Colonic mucosa (tissue), 4 donors: ENCODE measurements around the gene EEFSEC. TPM values are rescaled to one million over a fixed set of nuclear protein-coding genes. Genes with fewer than 3 reads are reported as not detected.
A peak's percentile ranks its signal among the peaks of the same experiment; 100 is the strongest.

Experiments
- DNase-seq: peaks from one replicate; pipeline ENCODE4 v3.0.0-alpha.2; 2020
- H3K27ac ChIP-seq: fragments of 200-600 bp; one replicate; pipeline ENCODE4 v1.8.0; 2021
- H3K27me3 ChIP-seq: fragments of 200-600 bp; one replicate; pipeline ENCODE4 v1.8.0; 2021
- H3K36me3 ChIP-seq: fragments of 200-600 bp; one replicate; pipeline ENCODE4 v1.8.0; 2021
- H3K4me1 ChIP-seq: fragments of 200-600 bp; one replicate; pipeline ENCODE4 v1.8.0; 2021; ENCODE audit warnings: mild to moderate bottlenecking
- H3K4me3 ChIP-seq: fragments of 200-600 bp; one replicate; pipeline ENCODE4 v1.8.0; 2021
- H3K9ac ChIP-seq, 2 donors: one replicate each; pipeline ENCODE4 v1.7.0; 2013; ENCODE audit warnings: control low read depth in 2 of 2, low read depth in 2 of 2, low read length in 2 of 2
- H3K9me3 ChIP-seq: fragments of 200-600 bp; one replicate; pipeline ENCODE4 v1.8.0; 2021
- intact Hi-C: fragments of 100-400 bp; cut with DNase I; formaldehyde crosslinking; loops from one replicate; pipeline ENCODE4 v1.14.1; 2022
- total RNA-seq, 2 donors: library from RNA; stranded (reverse); fragmentation: NEBNext Ultra II Directional in 1 of 2; extraction: Animal tissue kit (Norgen Biotek cat#: 25700) in 1 of 2; gene quantifications; one replicate each; pipeline ENCODE4 v1.2.1, GENCODE V29; 2021
- TF ChIP-seq, protein P1 (sequence below): fragments of 200-600 bp; IDR thresholded peaks from one replicate; pipeline ENCODE4 v1.8.0; 2022; ENCODE audit warnings: antibody characterized with exemption, mild to moderate bottlenecking
- donor health status: healthy.
- donor health status: DM: no; HTN: no; CAD: no.
- donor health status: DM: no; HTN: no; CAD: no.

The EEFSEC gene
- total RNA-seq, 2 donors from 2014 or later = 8.6 to 16.6 TPM

DNA sequence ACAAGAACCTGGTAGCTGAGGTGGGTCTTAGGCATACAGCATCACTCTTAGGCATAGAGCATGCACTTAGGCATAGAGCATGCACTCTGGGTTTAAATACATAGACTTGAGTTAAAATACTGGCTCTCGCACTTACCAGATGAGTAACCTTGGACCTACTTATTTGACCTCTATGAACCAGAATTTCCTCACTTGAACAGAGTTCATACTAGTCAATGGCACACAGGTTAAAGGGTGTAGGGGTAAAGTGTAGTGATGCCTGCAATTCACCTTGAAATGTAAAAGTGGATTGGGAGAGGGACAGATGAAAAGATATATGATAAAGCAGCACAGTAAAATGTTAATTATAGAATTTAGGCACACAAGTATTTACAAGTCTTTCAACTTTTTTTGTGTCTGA lies 31.3 kb upstream of the EEFSEC start:
- DNase-seq = no peak
- Histone ChIP-seq H3K9me3 (no peaks in the 10 kb centered on the region), H3K4me1 (no peaks in the 10 kb centered on the region), H3K27me3 (no peaks in the 10 kb centered on the region), H3K27ac (no peak overlapping the region), H3K4me3 (no peak overlapping the region), H3K9ac (no peak overlapping the region), H3K36me3 (no peaks in the 10 kb centered on the region)
- TF ChIP-seq, protein P1, sequence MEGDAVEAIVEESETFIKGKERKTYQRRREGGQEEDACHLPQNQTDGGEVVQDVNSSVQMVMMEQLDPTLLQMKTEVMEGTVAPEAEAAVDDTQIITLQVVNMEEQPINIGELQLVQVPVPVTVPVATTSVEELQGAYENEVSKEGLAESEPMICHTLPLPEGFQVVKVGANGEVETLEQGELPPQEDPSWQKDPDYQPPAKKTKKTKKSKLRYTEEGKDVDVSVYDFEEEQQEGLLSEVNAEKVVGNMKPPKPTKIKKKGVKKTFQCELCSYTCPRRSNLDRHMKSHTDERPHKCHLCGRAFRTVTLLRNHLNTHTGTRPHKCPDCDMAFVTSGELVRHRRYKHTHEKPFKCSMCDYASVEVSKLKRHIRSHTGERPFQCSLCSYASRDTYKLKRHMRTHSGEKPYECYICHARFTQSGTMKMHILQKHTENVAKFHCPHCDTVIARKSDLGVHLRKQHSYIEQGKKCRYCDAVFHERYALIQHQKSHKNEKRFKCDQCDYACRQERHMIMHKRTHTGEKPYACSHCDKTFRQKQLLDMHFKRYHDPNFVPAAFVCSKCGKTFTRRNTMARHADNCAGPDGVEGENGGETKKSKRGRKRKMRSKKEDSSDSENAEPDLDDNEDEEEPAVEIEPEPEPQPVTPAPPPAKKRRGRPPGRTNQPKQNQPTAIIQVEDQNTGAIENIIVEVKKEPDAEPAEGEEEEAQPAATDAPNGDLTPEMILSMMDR = no peak
- intact Hi-C loops = loop anchor here (2.0 to 10.0 kb wide), 2 partner anchors 31 to 47 kb away; partner anchors contain the start of gene EEFSEC

GRCh38 chr3:128123156-128123537 lies 30.1 kb upstream of the EEFSEC start:
- Histone ChIP-seq H3K9ac (peak overlapping the region; percentile 74 to 78), H3K4me1 (no peaks in the 10 kb centered on the region), H3K4me3 (peak overlapping the region; percentile 95), H3K9me3 (no peaks in the 10 kb centered on the region), H3K36me3 (no peaks in the 10 kb centered on the region), H3K27ac (peak overlapping the region; percentile 38), H3K27me3 (no peaks in the 10 kb centered on the region)
- TF ChIP-seq, protein P1 = no peak
- intact Hi-C loops = loop anchor here (2.0 to 10.0 kb wide), 2 partner anchors 30 to 48 kb away; partner anchors contain the start of gene EEFSEC
- no peak for DNase-seq

DNA sequence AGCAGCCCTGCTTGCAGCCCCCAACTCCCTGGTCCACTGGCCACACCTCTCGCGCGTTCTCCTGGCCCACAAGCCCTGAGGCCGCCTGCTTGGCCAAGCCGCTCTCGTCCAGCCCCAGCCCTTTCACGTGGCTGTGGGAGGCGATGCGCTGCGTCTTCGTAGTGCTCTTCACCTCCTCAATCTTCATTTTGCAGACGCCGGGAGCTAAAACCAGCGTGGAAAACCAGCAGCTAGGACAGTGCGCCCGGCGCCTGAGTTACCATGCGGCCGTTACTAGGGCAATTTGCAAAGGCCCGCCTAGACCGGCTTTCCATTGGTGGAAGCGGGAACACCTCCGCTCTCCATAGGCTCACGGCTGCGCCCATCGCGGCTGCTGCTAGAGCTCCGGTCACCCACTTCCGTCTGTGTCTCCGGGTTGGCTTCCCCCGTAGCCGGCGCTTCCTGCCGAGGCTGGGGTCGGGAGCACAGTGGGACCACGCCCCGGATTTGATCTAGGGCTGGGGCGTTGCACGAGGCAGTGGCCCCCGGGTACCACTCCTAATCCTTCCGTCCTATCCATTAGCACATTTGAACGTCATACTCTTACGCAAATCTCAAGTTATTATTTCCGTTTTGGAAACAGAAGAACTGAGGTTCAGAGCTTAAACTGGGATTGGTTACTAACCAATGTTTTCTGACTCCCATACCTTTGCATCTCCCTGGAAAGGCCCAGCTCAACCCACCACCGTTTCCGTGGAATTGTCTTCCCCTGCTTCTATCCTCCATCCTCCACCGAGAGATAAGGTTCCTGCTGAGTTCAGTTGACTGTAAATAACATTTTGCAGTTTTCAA lies 29.5 kb upstream of the EEFSEC start, which contains the start of gene RUVBL1:
TSS of gene RUVBL1 (minus strand) at position 275 of the 831 bp plus-strand sequence. CDS start at position 187, 88 bp downstream.
- TF ChIP-seq, protein P1 = no peak
- intact Hi-C loops = loop anchor here (2.0 to 10.0 kb wide), 2 partner anchors 29 to 49 kb away; partner anchors contain the start of gene EEFSEC
- Histone ChIP-seq H3K27me3 (no peaks in the 10 kb centered on the region), H3K4me1 (no peaks in the 10 kb centered on the region), H3K27ac (peak within 1 kb of the TSS; percentile 38), H3K4me3 (peak within 1 kb of the TSS; percentile 95), H3K9ac (peak within 1 kb of the TSS; percentile 74 to 78), H3K9me3 (no peaks in the 10 kb centered on the region), H3K36me3 (no peaks in the 10 kb centered on the region)
- DNase-seq = peak; percentile 97

DNA sequence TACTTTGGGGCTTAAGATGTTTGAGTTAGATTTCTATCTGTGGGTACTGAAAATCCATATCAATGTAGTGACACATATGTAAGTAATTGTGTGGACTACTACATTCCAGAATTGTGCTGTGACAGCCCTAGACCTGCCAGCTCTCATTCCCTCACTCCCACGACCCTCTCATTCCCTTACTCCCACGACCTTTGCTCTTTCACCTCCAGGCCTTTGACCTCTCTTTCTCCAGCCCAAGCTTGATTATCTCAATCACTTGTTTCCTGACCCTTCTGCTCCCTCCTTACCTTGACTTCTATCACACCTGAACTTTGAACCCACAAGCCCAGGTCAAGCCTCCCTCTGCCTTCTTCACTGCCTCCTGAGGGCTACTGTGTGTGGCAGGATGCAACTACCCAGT lies 26.0 kb upstream of the EEFSEC start:
- TF ChIP-seq, protein P1 = no peak
- intact Hi-C loops = loop anchor here (10.0 kb wide), 1 partner anchor 52 kb away; no protein-coding TSS in a partner anchor

GRCh38 chr3:128128251-128128650 lies 25.0 kb upstream of the EEFSEC start:
- H3K9ac ChIP-seq = no peak overlapping the region
- DNase-seq = no peak
- no peak overlapping the region for H3K27ac ChIP-seq
- H3K4me1 ChIP-seq = no peaks in the 10 kb centered on the region
- H3K27me3 ChIP-seq = no peaks in the 10 kb centered on the region
- no peaks in the 10 kb centered on the region for H3K36me3 ChIP-seq
- TF ChIP-seq, protein P1 = no peak
- H3K4me3 ChIP-seq = no peak overlapping the region
- no peaks in the 10 kb centered on the region for H3K9me3 ChIP-seq
- intact Hi-C loops = loop anchor here (10.0 kb wide), 1 partner anchor 53 kb away; no protein-coding TSS in a partner anchor

More for the DNA sequence above, 26.0 kb upstream of the EEFSEC start:
- Histone ChIP-seq H3K27ac (no peak overlapping the region), H3K4me3 (no peak overlapping the region), H3K9ac (no peak overlapping the region), H3K4me1 (no peaks in the 10 kb centered on the region), H3K9me3 (no peaks in the 10 kb centered on the region), H3K36me3 (no peaks in the 10 kb centered on the region), H3K27me3 (no peaks in the 10 kb centered on the region)
- no peak for DNase-seq
